GM12878 (cell line): ENCODE data around the gene CENPC. TPM values are rescaled to one million over a fixed set of nuclear protein-coding genes. Genes with fewer than 3 reads are reported as not detected.
A peak's percentile ranks its signal among the peaks of the same experiment; 100 is the strongest.

Source experiments
- ATAC-seq: fragments of 200-7000 bp; cut with Tn5 transposase; 3 replicates; pipeline ENCODE4 v1.9.1; 2020; ENCODE audit warnings: mild to moderate bottlenecking, moderate library complexity
- BruUV-seq: library from RNA; stranded (reverse); fragments of 400-500 nt; replicated peaks from 2 replicates; lab custom pipeline; 2021; lab: Mats Ljungman, UMichigan
- CTCF ChIA-PET: fragments of 300-600 bp; sonication (Branson Sonifier 250); formaldehyde crosslinking; extraction: SDS; loops from one replicate; lab custom pipeline; 2021; ENCODE audit warnings: inconsistent platforms; lab: Yijun Ruan, JAX
- POLR2A ChIA-PET: fragments of 350-600 bp; formaldehyde crosslinking; extraction: SDS; loops from one replicate; lab custom pipeline; 2021; ENCODE audit warnings: inconsistent platforms; lab: Charles Lee
- RAD21 ChIA-PET: fragments of 300-600 bp; sonication (Branson Sonifier 250); formaldehyde crosslinking; loops from one replicate; lab custom pipeline; 2023; ENCODE audit warnings: antibody characterized with exemption; ENCODE audit not compliant: unreplicated experiment; lab: Charles Lee
- SMC1A ChIA-PET: fragments of 300-600 bp; sonication (Branson Sonifier 250); formaldehyde crosslinking; loops from one replicate; lab custom pipeline; 2023; ENCODE audit not compliant: unreplicated experiment, uncharacterized antibody; lab: Charles Lee
- DNase-seq: peaks from one replicate; pipeline ENCODE4 v3.0.0-alpha.2; 2011; ENCODE audit warnings: low read depth, low spot score
- FAIRE-seq: peaks from 3 replicates; lab custom pipeline; 2011; peaks lifted over from hg19 to GRCh38; lab: Jason Lieb, UNC
- H2AFZ ChIP-seq: 2 replicates; pipeline ENCODE4 v1.6.0; 2011; ENCODE audit warnings: low read depth, low read length, control low read depth; ENCODE audit not compliant: control insufficient read depth
- H3K27ac ChIP-seq: 2 replicates; pipeline ENCODE4 v1.5.1; 2011; ENCODE audit warnings: control low read depth; ENCODE audit not compliant: control insufficient read depth, insufficient read depth
- H3K27me3 ChIP-seq, 2 experiments: replicated peaks in 1 of 2; 2 replicates each; pipeline versions ENCODE4 v1.6.0 to v1.6.1; 2011; ENCODE audit warnings: low read length in 1 of 2; ENCODE audit not compliant: control insufficient read depth in 2 of 2, insufficient read depth in 2 of 2
- H3K36me3 ChIP-seq, 2 experiments: 2 replicates each; pipeline ENCODE4 v1.5.1; 2011; ENCODE audit warnings: low read length in 1 of 2; ENCODE audit not compliant: control insufficient read depth in 2 of 2, insufficient read depth in 2 of 2
- H3K4me1 ChIP-seq: 2 replicates; pipeline ENCODE4 v1.6.1; 2011; ENCODE audit warnings: mild to moderate bottlenecking, low read length, moderate library complexity, mixed read lengths; ENCODE audit not compliant: control insufficient read depth, insufficient read depth
- H3K4me2 ChIP-seq: 2 replicates; pipeline ENCODE4 v1.6.0; 2011; ENCODE audit warnings: control low read depth; ENCODE audit not compliant: control insufficient read depth, insufficient read depth
- H3K4me3 ChIP-seq: fragments of 200-600 bp; sonication (generic); 2 replicates; pipeline ENCODE4 v1.5.1; 2016
- H3K79me2 ChIP-seq: 2 replicates; pipeline ENCODE4 v1.6.0; 2011; ENCODE audit warnings: low read length; ENCODE audit not compliant: control insufficient read depth, insufficient read depth
- H3K9ac ChIP-seq: 2 replicates; pipeline ENCODE4 v1.8.0; 2011; ENCODE audit warnings: low read length, control low read depth, mixed read lengths; ENCODE audit not compliant: control insufficient read depth, insufficient read depth
- H3K9me3 ChIP-seq: replicated peaks from 3 replicates; pipeline ENCODE4 v1.5.1; 2011; ENCODE audit warnings: mild to moderate bottlenecking, low read length; ENCODE audit not compliant: control insufficient read depth, insufficient read depth
- H4K20me1 ChIP-seq: 2 replicates; pipeline ENCODE4 v1.6.0; 2011; ENCODE audit not compliant: control insufficient read depth, insufficient read depth
- CBFB ChIP-seq: IDR thresholded peaks from 2 replicates; pipeline ENCODE4 v1.6.1; 2016; ENCODE audit warnings: antibody characterized with exemption, low read depth
- CBX3 ChIP-seq: fragments of 200-600 bp; sonication (generic); IDR thresholded peaks from 2 replicates; pipeline ENCODE4 v1.6.1; 2016; ENCODE audit warnings: low read depth, borderline replicate concordance
- CBX5 ChIP-seq: sonication (generic); IDR thresholded peaks from 2 replicates; pipeline ENCODE4 v1.6.1; 2016; ENCODE audit warnings: low read depth, moderate library complexity, mild to moderate bottlenecking, inconsistent platforms
- CREM ChIP-seq: IDR thresholded peaks from 2 replicates; pipeline ENCODE4 v1.6.1; 2014; ENCODE audit warnings: antibody characterized with exemption, low read depth
- CTCF ChIP-seq, 3 experiments: IDR thresholded peaks in 2 of 3; conservative IDR thresholded peaks in 1 of 3; 2 replicates each; pipeline ENCODE4 v1.5.1; 2011; ENCODE audit warnings: low read depth in 3 of 3, low read length in 3 of 3, mild to moderate bottlenecking in 3 of 3, control low read depth in 2 of 3, moderate library complexity in 2 of 3, inconsistent platforms in 1 of 3, mixed read lengths in 1 of 3; ENCODE audit not compliant: control insufficient read depth in 2 of 3, insufficient read depth in 1 of 3; ENCODE audit errors: extremely low read depth in 1 of 3
- EED ChIP-seq: sonication (generic); IDR thresholded peaks from 2 replicates; pipeline ENCODE4 v1.6.1; 2016; ENCODE audit warnings: antibody characterized with exemption, low read depth
- FOXM1 ChIP-seq: IDR thresholded peaks from 2 replicates; pipeline ENCODE4 v1.6.1; 2012; ENCODE audit warnings: low read depth, mild to moderate bottlenecking, inconsistent platforms, low read length, moderate library complexity
- IKZF1 ChIP-seq: fragments of 450-650 bp; conservative IDR thresholded peaks from 2 replicates; pipeline ENCODE4 v1.6.1; 2017; ENCODE audit warnings: antibody characterized with exemption, mild to moderate bottlenecking
- MTA2 ChIP-seq: fragments of 450-650 bp; IDR thresholded peaks from 2 replicates; pipeline ENCODE4 v1.6.1; 2016; ENCODE audit warnings: low read depth, mild to moderate bottlenecking, moderate library complexity
- NBN ChIP-seq: fragments of 450-650 bp; IDR thresholded peaks from 2 replicates; pipeline ENCODE4 v1.6.1; 2016
- NFYB ChIP-seq: IDR thresholded peaks from 2 replicates; pipeline ENCODE4 v1.6.1; 2011; ENCODE audit warnings: low read depth, mild to moderate bottlenecking, low read length, improper control_type of control experiment, moderate library complexity; ENCODE audit not compliant: insufficient read depth
- NR2F1 ChIP-seq: fragments of 450-650 bp; conservative IDR thresholded peaks from 2 replicates; pipeline ENCODE4 v1.6.1; 2017; ENCODE audit warnings: mild to moderate bottlenecking
- RELA ChIP-seq: fragments of 450-650 bp; IDR thresholded peaks from 2 replicates; pipeline ENCODE4 v1.8.0; 2014; ENCODE audit warnings: borderline replicate concordance; ENCODE audit not compliant: partially characterized antibody
- REST ChIP-seq: IDR thresholded peaks from 2 replicates; pipeline ENCODE4 v1.6.1; 2012; ENCODE audit warnings: mild to moderate bottlenecking, low read depth, low read length
- SMC3 ChIP-seq: IDR thresholded peaks from 2 replicates; pipeline ENCODE4 v1.6.1; 2011; ENCODE audit warnings: low read length, improper control_type of control experiment, borderline replicate concordance
- SPI1 ChIP-seq: IDR thresholded peaks from 2 replicates; pipeline ENCODE4 v1.6.1; 2011; ENCODE audit warnings: low read depth, mild to moderate bottlenecking, low read length, moderate library complexity, borderline replicate concordance; ENCODE audit not compliant: insufficient read depth
- TCF3 ChIP-seq: IDR thresholded peaks from 2 replicates; pipeline ENCODE4 v1.6.1; 2012; ENCODE audit warnings: low read depth, mild to moderate bottlenecking, low read length, borderline replicate concordance; ENCODE audit not compliant: insufficient read depth
- YBX1 ChIP-seq: fragments of 450-650 bp; IDR thresholded peaks from 2 replicates; pipeline ENCODE4 v1.6.1; 2016; ENCODE audit warnings: antibody characterized with exemption
- WGBS: methylation state at CpG from one replicate; pipeline ENCODE4 v1.1.6; 2016; ENCODE audit warnings: low lambda C conversion rate; ENCODE audit not compliant: insufficient replicate concordance, insufficient coverage; ENCODE audit errors: missing lambda C conversion rate; 5-methylcytosine and 5-hydroxymethylcytosine counted together
- in situ Hi-C: fragments of 300-500 bp; cut with MboI; formaldehyde crosslinking; loops from 9 replicates; pipeline ENCODE4 v1.14.3; 2018; ENCODE audit warnings: mixed read lengths
- intact Hi-C: fragments of 100-400 bp; cut with micrococcal nuclease; formaldehyde crosslinking; loops from one replicate; pipeline ENCODE4 v1.14.2; 2022; ENCODE audit not compliant: unreplicated experiment
- polyA plus RNA-seq, 11 experiments: library from polyadenylated mRNA; depleted of rRNA in 4 of 11; unstranded in 6 of 11; stranded (reverse) in 5 of 11; fragments of >200 nt; fragmentation: Nextera tagmentation in 4 of 11; fragmentation: Illumina TruSeq in 1 of 11; extraction: Ambion mirVana in 4 of 11; extraction: Trizol in 1 of 11; gene quantifications; 1 replicate in 1 of 11; 2 replicates in 10 of 11; pipeline versions ENCODE4 v1.2.1 to v1.2.3, GENCODE V29; 2011 to 2016; ENCODE audit warnings: inconsistent platforms in 2 of 11, missing spikeins in 2 of 11, low read depth in 1 of 11
- total RNA-seq, 4 experiments: library from RNA; depleted of rRNA in 3 of 4; stranded (reverse); fragments of >200 nt in 3 of 4; fragmentation: Illumina TruSeq in 1 of 4; extraction: Trizol in 1 of 4; gene quantifications; 2 replicates each; pipeline versions ENCODE4 v1.2.1 to v1.2.3, GENCODE V29; 2013 to 2021

Gene CENPC
- total and polyA plus RNA-seq, 10 of the 15 experiments (the other 5 are each of a cell fraction or from before 2014, with no cell fraction given): 13.1 to 34.9 (median 20.3) TPM

GRCh38 chr4:67558493-67558892 is 13.2 kb upstream of the CENPC start, which contains the start of gene STAP1:
Gene STAP1 (plus strand): TSS chr4:67558727. CDS start chr4:67558810, 83 bp downstream.
- H3K4me3 ChIP-seq: peak within 1 kb of the TSS; percentile 55
- FAIRE-seq (peak; percentile 86), ATAC-seq (peak; percentile 76), DNase-seq (no peak)
- no peaks in the 10 kb centered on the region for H3K27me3 ChIP-seq
- RAD21 ChIA-PET: interaction anchor here (0.9 to 1.5 kb wide), 6 partner anchors 8 to 188 kb away, joined by 4 to 8 read pairs (median 6); no protein-coding TSS in a partner anchor
- H2AFZ ChIP-seq: peak within 1 kb of the TSS; percentile 79
- peak within 1 kb of the TSS; percentile 38; the same call in 1 of the 2 replicates for H3K27ac ChIP-seq
- WGBS: 0% methylated on average over 4 of the region's 4 CpGs
- no peaks in the 10 kb centered on the region; the same call in 1 of the 2 replicates for H3K4me1 ChIP-seq
- no peaks in the 10 kb centered on the region for H4K20me1 ChIP-seq
- SMC1A ChIA-PET: interaction anchor here (0.8 to 5.6 kb wide), 8 partner anchors 9 to 187 kb away, joined by 3 to 51 read pairs (median 4); partner anchors contain the start of gene UBA6
- H3K9ac ChIP-seq: peak within 1 kb of the TSS; percentile 76
- H3K9me3 ChIP-seq: no peaks in the 10 kb centered on the region
- H3K79me2 ChIP-seq: no peaks in the 10 kb centered on the region; the same call in 1 of the 2 replicates
- in situ Hi-C loops (no loop called here), intact Hi-C loops (no loop called here)
- BruUV-seq: no TSS peak
- CTCF ChIA-PET: interaction anchor here (1.1 to 2.4 kb wide), 6 partner anchors 8 to 188 kb away, joined by 3 to 10 read pairs (median 7); partner anchors contain the start of gene UBA6
- POLR2A ChIA-PET: interaction anchor here (1.3 kb wide), 1 partner anchor 13 kb away, joined by 4 read pairs; the partner anchor contains the start of gene CENPC
- no peaks in the 10 kb centered on the region for H3K36me3 ChIP-seq
- H3K4me2 ChIP-seq: peak within 1 kb of the TSS; percentile 71
- TF ChIP-seq IKZF1: peak; percentile 82
- no peak for TF ChIP-seq CBX3
- no peak for TF ChIP-seq REST
- 0 out of 2 replicates have a peak, but pooled peaks have one; percentile 59 for TF ChIP-seq TCF3
- peak; percentile 10; the same call in 1 of the 2 replicates for TF ChIP-seq SMC3
- TF ChIP-seq EED: peak; percentile 86
- TF ChIP-seq NBN: peak; percentile 82
- TF ChIP-seq FOXM1: 0 out of 2 replicates have a peak, but pooled peaks have one; percentile 42
- no peak for TF ChIP-seq NFYB
- peak; percentile 86 for TF ChIP-seq MTA2
- no peak for TF ChIP-seq NR2F1
- 0 out of 2 replicates have a peak, but pooled peaks have one; percentile 32 for TF ChIP-seq CBX5
- TF ChIP-seq CBFB: peak; percentile 74; the same call in 1 of the 2 replicates
- peak; percentile 88 for TF ChIP-seq SPI1
- TF ChIP-seq CREM: peak; percentile 53; the same call in 1 of the 2 replicates
- TF ChIP-seq CTCF (IDR thresholded peaks at IDR 0.05 in 2 of 3, conservative IDR thresholded peaks at IDR 0.05 in 1 of 3; ENCODE audit: control insufficient read depth in 2 of 3, extremely low read depth in 1 of 3, insufficient read depth in 1 of 3, low read depth in 3 of 3, low read length in 3 of 3): peak in 1 of 3 experiments; percentile 34; a peak in 2 of 6 replicates
- TF ChIP-seq RELA: no peak
- TF ChIP-seq YBX1: no peak
